DMS153 (cell line): Measurements from ENCODE around the gene ZNF81.
"Not testable (repeated sequence)": the region's sequence is repeated elsewhere in the genome, so short reads cannot be mapped to it uniquely, and the experiment has no call there.

ENCODE experiments used
- DNase-seq: peaks from one replicate; lab custom pipeline; 2025; lab: John Stamatoyannopoulos, UW

The ZNF81 gene

DNA sequence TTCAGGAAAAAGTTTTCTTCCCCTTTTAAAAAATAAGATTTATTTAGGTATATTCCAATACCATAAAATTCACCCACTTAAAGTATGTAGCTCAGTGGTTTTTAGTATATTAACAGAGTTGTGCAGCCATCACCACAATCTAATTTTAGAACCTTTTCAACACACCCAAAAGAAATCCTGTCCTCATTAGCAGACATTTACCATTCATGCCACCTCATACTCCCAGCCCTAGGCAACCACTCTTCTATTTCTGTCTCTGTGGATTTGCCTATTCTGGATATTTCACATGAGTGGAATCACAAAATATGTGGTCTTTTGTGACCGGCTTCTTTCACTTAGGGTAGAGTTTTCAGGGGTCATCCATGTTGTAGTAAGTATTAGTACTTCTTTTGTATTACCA lies 7.4 kb downstream of the ZNF81 start:
- no peak for DNase-seq

DNA sequence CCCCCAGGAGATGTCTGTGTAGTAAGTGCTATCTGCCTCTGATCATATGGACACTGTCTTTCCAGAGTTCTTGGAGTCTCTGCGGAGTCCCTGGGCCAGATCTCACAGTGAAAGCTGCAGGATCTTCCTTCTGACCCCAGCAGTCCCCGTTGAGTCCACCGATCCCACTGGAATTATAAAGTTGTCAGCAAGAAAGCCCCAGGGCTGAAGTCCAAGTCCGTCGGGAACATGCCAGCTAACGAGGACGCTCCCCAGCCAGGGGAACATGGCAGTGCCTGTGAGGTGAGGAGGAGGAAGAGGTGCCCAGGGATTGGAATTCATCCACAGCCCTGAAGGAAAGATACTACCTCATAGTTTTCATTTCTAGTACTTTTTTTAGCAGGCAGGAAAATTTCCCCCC lies 9.3 kb downstream of the ZNF81 start:
- no peak for DNase-seq

DNA sequence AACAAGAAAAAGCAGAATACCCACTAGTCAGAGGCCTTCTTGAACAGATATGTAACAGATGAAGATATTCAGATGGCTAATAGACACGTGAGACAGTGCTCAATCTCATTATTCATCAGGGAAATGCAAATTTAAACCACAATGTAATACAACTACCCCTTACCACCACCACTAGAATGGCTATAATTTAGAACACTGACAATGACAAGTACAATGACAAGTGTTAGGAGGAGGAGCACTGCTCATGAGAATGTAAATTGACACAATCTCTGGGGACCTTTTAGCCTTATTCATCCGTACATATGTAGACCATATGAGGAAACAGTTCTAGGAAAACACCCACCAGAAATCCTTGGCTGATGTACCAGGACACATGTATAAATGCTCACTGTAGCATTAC lies 13.1 kb downstream of the ZNF81 start:
- no peak for DNase-seq

DNA sequence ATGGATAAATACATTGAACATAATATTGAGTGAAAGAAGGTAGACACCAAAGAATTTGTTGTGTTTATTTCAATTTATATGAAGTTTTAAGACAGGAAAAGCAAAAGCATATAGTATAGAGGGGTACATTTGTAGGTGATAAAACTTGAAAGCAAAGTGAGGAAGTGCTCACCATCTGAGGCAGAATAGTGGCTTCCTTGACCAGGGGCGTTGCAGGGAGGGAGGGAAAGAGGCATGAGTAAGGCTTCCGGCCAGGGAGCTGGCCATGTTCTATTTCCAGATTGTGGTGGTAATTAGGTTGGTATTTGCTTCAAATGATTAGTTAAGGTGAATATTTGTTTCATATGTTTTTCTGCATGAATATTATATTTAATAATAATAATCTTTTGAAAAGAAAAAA lies 13.7 kb downstream of the ZNF81 start:
- not testable (repeated sequence) for DNase-seq

DNA sequence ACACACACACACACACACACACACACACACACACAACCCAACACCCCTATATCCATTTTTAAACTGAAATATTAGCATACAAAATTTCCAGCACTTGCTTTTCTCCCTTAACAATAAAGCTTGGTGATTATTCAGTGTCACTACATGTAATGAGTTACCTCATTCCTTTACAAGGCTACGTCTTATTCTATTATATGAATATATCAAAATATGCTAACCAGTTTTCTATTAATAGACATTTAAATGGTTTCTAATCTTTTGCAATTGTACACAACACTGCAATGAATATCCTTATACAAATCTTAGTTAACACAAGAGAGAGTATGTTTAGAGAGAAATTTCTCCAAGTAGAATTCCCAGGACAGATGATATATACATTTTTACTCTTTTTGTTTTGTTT lies 14.2 kb downstream of the ZNF81 start:
- no peak for DNase-seq

DNA sequence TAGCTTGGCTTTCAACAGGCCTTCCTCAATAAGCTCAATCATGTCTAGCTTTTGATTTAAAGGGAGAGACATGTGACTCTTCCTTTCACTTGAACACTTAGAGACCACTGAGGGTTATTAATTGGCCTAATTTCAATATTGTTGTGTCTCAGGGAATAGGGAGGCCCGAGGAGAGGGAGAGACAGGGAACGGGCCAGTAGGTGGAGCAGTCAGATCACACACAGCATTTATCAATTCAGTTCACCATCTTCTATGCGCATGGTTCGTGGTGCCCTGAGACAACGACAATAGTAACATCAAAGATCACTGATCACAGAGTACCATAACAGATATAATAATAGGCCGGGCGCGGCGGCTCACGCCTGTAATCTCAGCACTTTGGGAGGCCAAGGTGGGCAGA lies 17.8 kb downstream of the ZNF81 start:
- no peak for DNase-seq

DNA sequence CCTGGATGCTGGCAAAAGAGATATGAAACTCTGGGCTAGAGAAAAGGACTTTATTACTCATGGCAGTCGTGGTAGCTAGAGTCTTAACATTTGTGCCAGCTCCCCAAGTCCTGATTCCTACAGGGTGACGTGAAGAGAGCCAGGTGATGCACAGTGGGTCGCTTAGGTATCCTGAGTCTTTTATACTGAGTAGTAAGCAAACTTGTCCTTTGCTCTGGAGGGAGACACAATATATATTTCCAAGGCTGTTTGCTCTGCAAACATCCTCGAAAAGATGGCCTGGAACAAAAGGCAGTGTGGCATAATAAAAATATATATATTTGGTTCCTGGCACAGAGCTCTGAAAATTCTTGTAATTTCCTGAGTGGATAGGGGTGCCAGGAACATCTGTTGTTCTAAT lies 23.0 kb downstream of the ZNF81 start:
- DNase-seq: no peak

DNA sequence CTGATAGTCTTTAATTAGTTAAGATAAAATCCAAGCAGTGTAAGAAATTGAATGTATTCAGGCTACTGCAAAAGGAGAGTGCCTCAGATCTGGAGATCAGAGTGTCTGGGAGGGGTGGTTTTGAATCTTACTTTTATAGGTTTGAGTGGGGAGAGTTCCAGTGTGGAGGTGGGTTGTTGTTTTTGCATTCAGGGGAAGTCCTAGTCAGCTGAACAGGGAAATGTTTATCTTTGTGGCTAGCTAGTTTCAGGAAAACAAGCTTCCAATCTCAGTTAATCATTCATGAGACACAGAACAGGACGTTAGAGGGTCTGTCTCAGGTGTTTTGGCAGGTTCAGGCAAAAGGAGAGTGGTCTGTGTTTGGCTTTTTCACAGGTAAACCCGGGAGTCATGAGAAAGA lies 26.0 kb downstream of the ZNF81 start:
- no peak for DNase-seq

DNA sequence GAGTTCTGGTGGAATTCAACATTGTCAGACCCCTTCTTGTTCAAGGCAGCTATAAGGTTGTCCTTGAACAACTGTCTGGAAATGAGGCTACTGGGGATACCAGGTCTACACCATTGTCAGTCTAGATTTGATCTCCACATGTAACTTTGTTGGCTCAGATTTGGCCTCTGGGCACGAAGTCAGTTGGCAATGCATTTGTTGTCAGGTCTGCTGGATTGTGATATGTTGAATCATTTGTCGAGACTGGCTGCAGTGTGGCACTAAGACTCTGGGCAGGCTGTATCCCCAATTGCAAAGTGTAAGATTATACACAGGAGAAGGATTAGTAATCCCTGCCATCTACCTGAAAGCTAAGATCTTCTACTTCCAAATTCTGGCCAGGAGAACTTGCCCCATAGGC lies 26.5 kb downstream of the ZNF81 start:
- no peak for DNase-seq

DNA sequence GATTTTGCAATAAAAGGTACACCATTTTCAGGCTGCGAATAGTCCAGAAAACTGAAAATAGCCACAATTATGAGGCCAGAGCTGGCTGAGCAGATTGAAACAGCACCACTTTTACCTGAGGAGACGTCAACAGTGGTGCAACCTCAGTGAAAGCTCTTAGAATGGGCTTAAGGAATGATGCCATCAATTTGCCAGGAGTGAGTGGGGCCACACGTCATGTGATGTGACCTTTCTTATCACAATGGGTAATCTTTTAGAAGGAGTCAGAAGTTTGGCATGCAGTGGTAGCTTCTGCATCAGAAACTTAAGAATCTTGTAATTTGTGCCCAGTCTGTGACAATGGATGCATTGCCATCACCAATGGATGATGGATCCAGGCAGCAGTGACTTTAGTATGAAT lies 27.6 kb downstream of the ZNF81 start:
- no peak for DNase-seq

DNA sequence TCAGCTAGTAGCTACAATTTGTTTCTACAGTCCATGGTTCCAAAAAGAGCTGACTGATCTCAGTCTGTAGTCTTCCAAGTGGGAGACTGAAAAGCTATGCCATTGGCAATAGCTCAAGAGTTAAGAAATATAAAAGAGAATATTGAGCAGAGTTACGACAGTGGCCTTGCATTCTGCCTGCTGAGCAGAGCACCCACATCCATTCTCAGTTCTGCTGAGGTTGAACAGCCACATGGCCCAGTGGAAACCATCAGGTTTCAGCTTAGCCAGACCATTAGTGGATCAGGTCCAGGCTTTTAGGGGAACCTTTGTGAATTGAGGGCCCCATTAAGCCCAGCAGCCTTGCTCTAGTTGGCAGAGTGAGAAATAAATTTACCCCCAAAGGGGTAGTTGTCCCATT lies 28.1 kb downstream of the ZNF81 start:
- no peak for DNase-seq

DNA sequence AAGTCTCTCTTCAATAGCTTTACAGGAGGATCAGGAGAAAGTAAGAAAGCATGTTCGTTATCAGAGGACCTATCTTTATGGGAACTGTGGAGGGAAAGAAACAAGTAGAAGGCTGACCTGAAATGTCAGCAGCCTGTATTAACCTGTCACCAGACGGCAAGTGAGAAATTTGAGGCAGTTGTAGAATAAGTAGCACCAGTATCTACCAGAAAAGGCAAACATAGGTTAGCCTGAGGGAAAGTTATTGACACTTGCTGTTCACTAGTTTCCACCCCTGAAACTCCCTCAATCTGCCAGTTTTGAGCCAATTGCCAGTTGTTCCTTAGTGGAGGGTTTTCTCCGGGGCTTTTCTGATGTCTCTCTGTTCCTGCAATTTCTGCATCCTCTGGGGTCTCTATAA lies 36.4 kb downstream of the ZNF81 start:
- no peak for DNase-seq

DNA sequence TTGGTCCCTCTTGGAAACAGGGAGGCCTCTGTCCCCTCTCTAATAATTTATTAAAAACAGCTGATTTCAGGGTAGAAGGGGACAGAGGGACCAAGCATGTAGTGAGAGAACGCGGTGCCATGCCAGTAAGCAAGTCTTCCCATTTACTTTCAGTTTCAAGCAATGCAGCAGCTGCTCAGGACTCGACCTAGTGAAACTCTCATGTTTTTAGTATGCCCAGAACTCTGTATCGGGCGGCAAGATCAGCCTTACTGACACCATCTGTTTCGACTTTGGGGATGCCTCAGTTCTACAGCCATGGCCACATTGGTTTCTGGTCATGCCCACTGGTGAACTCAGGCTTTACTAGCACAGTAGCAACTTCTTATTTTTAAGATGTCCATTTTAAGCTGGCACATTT lies 40.6 kb downstream of the ZNF81 start:
- no peak for DNase-seq

DNA sequence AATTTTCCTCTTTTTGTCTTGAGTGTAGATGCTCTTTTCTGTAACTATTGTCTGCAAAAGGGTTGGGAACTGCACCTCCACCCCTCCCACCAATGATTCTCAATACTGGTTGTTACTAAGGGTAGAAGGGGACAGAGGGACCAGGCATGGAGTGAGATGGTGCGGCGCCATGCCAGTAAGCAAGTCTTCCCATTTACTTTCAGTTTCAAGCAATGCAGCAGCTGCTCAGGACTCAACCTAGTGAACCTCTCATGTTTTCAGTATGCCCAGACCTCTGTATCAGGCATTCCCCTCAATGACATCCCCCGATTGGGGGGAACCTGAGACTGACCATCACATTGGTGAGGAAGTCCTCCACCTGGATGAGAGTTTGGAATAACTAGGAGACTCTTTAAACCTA lies 41.5 kb downstream of the ZNF81 start:
- DNase-seq: no peak

DNA sequence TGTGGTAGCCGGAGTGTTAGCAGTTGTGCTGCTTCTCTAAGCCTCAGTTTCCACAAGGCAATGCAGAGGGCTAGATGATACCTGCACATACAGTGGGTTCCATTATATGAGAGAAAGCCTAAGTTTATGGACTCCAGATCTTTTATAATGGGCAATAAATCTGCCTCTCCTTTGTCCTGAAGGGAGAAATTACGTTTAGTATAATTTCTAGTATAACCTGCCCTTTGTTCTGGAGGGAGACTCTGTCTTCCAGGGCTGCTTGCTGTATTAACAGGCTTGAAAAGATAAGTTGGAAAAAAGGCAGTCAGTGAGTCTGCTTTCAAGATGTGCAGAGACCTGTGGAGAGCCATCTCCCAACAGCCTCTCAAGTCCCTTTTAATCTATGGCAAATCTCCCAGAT lies 42.8 kb downstream of the ZNF81 start:
- DNase-seq: no peak

DNA sequence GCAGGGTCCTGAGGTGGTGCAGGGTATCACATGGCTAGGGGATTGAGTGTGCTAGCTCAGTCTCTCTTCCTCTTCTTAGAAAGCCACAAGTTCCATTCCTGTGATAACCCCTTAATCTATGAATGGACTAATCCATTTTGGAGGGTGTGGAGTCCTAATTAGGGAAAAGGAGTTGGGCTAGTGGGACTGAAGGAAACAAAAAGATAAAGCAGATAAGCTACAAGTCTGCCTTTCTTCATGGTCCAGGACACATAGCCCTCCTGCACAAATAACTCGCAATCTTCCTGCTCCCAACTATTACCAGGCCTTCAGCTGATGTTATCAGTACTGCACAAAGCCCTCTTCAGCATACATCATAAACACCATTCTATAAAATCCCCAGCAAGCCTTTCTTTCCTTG lies 44.2 kb downstream of the ZNF81 start:
- no peak for DNase-seq

DNA sequence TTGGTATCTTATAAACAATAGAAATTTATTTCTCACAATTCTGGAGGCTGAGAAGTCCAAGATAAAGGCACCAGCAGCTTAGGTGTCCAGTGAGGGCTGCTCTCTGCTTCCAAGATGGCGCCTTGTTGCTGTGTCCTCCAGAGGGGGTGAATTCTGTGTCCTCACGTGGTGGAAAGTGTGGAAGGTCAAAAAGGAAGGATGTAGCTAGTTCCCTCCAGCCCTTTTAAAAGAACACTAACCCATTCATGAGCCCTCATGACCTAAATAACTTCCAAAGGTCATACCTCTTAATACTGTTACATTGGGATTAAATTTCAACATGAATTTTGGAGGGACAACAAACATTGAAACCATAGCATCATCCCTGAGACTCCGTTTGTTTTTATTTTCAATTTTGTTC lies 48.8 kb downstream of the ZNF81 start:
- DNase-seq: no peak

DNA sequence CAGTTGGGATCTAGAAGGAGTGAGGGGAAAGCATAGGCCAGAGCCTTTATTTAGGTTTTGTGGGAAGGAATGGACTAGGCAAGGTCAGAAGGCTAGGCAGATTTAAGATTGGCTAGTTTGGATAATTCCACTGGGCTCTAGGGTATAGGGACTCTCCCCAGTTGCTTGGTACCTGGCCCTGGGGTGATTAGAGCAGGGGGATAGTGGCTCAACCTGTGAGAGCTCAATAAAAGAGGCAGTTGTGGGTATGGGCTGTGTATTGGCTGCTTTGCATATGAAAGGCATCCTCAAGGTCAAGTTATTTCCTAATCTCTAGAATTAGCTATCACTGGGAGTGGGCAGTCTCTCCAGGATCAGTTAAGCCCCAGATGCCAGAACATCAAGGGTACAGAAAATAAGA lies 61.3 kb downstream of the ZNF81 start:
- no peak for DNase-seq

DNA sequence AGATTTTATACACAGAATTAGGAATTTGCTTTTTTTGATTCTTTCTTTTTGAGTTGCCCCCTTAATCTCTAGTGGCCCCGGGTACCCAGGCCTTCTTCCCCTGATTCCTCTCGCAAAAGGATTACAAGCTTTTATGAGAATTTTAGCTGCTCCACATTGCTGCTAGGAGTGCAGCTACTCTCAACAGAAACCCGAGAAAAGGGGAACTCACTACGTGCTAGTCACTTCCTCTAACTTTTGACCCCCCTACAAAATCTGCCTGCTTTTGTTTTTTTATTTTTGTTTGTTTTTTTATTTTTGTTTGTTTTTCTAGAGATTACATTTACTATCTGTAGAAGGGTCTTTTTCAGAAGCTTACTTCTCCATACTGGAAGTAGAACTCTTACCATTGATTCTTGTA lies 64.1 kb downstream of the ZNF81 start:
- DNase-seq: no peak

DNA sequence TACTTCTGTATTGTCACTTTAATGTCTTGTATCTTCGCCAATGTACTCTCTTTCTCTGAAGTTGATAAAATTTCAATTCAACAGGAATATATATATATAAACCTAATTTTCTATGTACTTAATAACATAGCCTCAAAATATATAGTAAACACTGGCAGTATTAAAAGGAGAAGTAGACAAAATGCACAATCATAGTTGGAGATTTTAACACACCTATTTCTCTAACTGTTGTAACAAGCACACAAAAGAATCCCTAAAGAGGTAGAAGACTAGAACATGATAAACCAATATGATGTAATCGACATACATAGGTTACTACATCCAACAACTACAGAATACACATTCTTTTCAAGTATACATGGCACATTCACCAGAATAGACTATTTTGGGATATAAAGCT lies 65.5 kb downstream of the ZNF81 start:
- DNase-seq: no peak

DNA sequence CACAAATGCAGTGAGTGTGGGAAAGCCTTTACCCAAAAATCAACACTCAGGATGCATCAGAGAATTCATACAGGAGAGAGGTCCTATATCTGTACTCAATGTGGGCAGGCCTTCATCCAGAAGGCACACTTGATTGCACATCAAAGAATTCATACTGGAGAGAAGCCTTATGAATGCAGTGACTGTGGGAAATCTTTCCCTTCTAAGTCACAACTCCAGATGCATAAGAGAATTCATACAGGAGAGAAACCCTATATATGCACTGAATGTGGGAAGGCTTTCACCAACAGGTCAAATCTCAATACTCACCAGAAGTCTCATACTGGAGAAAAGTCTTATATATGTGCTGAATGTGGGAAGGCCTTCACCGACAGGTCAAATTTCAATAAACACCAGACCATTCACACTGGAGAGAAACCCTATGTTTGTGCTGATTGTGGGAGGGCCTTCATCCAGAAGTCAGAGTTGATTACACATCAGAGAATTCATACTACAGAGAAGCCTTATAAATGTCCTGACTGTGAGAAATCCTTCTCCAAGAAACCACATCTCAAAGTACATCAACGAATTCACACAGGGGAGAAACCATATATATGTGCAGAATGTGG lies 79.3 kb downstream of the ZNF81 start:
- no peak for DNase-seq

DNA sequence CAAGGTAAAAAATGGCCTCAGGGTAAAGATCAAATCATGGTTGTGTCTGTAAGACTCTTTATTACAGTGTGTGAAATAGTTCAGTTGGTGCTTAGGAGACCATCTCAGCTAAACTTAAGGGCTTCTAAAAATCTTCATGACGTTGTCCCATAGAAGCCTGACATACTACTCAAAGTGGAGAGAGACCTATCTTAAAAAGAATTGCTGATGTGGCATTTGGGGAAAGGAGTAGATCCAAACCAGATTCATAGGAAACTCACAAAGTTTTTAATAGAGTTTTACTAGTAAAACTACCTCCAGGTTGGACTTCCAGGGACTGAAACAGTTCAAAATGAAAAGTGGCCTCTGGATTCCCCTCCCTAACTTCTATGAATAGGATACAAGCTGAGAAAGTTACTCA lies 81.6 kb downstream of the ZNF81 start:
- DNase-seq: no peak

DNA sequence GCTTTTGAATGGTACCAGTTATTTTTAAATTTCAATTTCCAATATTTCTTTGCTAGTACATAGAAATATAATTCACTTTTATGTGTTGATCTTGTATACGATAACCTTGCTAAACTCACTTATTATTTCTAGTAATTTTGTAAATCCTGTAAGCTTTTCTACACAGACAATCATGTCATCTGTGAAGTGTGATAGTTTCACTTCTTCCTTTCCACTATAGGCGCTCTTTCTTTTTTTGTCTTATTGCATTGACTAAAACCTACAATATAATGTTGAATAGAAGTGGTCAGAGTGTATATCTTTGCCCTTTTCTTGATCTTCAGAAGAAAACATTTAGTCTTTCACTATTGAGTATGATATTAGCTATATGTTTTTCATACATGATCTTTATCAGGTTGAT lies 90.5 kb downstream of the ZNF81 start:
- DNase-seq: no peak

DNA sequence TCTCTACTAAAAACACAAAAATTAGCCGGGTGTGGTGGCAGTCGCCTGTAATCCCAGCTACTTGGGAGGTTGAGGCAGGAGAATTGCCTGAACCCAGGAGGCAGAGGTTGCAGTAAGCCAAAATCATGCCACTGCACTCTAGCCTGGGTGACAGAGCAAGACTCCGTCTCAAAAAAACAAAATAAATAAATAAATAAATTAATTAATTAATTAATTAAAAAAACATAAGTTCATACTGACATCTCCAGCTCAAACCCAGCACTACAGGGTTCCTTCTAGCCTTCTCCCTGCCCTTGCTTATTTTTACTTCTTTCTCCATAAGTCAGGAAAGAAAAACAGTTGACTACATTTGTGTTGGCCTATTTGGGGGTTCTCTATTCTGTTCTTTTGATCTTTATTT lies 95.3 kb downstream of the ZNF81 start:
- not testable (repeated sequence) for DNase-seq

DNA sequence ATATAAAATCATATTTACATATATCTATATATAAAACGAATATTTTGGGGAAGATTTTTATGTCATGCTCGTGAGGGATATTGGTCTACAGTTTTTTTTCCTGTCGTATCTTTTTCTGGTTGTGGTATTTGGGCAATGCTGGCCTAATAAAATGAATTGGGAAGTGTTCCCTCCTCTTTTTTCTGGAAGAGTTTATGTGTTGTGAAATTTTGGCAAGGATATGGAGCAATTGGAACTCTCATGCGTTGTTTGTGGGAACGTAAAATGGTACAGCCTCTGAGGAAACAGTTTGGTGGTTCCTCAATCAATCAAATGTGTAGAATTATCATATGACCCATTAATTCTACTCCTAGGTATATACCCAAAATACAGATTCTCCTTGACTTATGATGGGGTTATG lies 97.2 kb downstream of the ZNF81 start:
- no peak for DNase-seq
